Placental pericyte (primary cell): ENCODE results near the gene RHOC. TPM values are rescaled to one million over a fixed set of nuclear protein-coding genes. Genes with fewer than 3 reads are reported as not detected.

Source experiments
- total RNA-seq: library from RNA; depleted of rRNA; stranded (reverse); fragments of >200 nt; gene quantifications from 2 replicates; pipeline ENCODE4 v1.2.3, GENCODE V29; 2012

RHOC gene
- total RNA-seq = 572 and 586 TPM in 2 replicates

GRCh38 chr1:112706505-112707220 lies at the start of gene RHOC:
Gene RHOC, minus strand, starts transcription at chr1:112707127. Its CDS starts 3,328 bp downstream, at chr1:112703799.

GRCh38 chr1:112715264-112716053 lies 8.5 kb upstream of the RHOC start, which contains the start of gene PPM1J:
Gene PPM1J, minus strand, starts transcription at chr1:112715332. Its CDS starts 31 bp downstream, at chr1:112715301.

GRCh38 chr1:112674440-112674985 lies 32.4 kb downstream of the RHOC start, which contains the start of gene MOV10:
Gene MOV10, plus strand, starts transcription at chr1:112674659. Its CDS starts 254 bp downstream, at chr1:112674913.

Other genes starting within 250 kb of the RHOC start
- gene WNT2B, start 198.2 kb downstream of the RHOC start, total RNA-seq = 0.86 and 1.5 TPM in 2 replicates
- gene ST7L, start 88.0 kb downstream of the RHOC start, total RNA-seq = 14.0 and 21.8 TPM in 2 replicates
- 247 and 390 TPM in 2 replicates for gene CAPZA1, start 87.3 kb downstream of the RHOC start, total RNA-seq
- gene MOV10, start 32.5 kb downstream of the RHOC start, total RNA-seq = 52.1 and 55.1 TPM in 2 replicates
- gene PPM1J, start 8.2 kb upstream of the RHOC start, total RNA-seq = 0.66 and 0.86 TPM in 2 replicates
- gene SLC16A1, start 249.1 kb upstream of the RHOC start, total RNA-seq = 109 and 110 TPM in 2 replicates